ENCODE results near the gene NCAM1.

DNA sequence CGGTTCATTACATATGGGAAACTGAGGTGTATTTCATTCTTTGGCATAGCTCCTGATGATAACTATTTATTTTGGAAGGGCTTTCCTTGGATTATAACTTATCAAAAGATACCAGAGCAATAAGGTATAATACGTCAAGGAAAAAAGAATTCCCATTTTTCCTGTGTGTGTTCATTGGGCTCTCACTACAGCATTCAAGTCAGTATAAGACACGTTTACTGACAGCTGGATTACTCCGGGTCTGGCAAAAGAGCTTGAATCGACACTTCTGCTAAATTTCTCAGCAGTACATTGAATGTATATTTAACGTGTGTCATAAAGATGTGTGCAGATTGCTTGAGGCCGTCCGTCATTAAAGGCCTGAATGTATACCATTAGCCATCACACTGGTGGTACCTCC is 163.4 kb downstream of the NCAM1 start:
- TF ChIP-seq, protein P1, sequence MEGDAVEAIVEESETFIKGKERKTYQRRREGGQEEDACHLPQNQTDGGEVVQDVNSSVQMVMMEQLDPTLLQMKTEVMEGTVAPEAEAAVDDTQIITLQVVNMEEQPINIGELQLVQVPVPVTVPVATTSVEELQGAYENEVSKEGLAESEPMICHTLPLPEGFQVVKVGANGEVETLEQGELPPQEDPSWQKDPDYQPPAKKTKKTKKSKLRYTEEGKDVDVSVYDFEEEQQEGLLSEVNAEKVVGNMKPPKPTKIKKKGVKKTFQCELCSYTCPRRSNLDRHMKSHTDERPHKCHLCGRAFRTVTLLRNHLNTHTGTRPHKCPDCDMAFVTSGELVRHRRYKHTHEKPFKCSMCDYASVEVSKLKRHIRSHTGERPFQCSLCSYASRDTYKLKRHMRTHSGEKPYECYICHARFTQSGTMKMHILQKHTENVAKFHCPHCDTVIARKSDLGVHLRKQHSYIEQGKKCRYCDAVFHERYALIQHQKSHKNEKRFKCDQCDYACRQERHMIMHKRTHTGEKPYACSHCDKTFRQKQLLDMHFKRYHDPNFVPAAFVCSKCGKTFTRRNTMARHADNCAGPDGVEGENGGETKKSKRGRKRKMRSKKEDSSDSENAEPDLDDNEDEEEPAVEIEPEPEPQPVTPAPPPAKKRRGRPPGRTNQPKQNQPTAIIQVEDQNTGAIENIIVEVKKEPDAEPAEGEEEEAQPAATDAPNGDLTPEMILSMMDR (IDR thresholded peaks at IDR 0.05), result no peak
- no peak for TF ChIP-seq ZFX (IDR thresholded peaks at IDR 0.05; ENCODE audit: borderline replicate concordance)

All from 22Rv1 (cell line).